B cell (primary cell): ENCODE data around the gene CMTM5.

ENCODE experiments used
- CTCF ChIP-seq: fragments of 200-600 bp; IDR thresholded peaks from one replicate; pipeline ENCODE4 v1.8.0; 2022; ENCODE audit warnings: antibody characterized with exemption, mild to moderate bottlenecking
- EZH2 ChIP-seq: IDR thresholded peaks from 2 replicates; pipeline ENCODE4 v1.6.1; 2012; ENCODE audit warnings: borderline replicate concordance, low read depth, mild to moderate bottlenecking, moderate library complexity, low read length; ENCODE audit not compliant: insufficient read depth, poor library complexity, severe bottlenecking

- TF ChIP-seq CTCF (no peak), EZH2 (no peak)
Measured at GRCh38 chr14:23421594-23421993, 44.7 kb downstream of the CMTM5 start.
